Heart left ventricle (tissue), 16 donors: ENCODE measurements around the gene TLE1. TPM values are rescaled to one million over a fixed set of nuclear protein-coding genes. Genes with fewer than 3 reads are reported as not detected.

Experiments used
- ATAC-seq, 4 donors: fragments of 200-7000 bp; cut with Tn5 transposase; one replicate each; pipeline ENCODE4 v1.9.1; 2020 to 2022; ENCODE audit warnings: moderate library complexity in 4 of 4, mild to moderate bottlenecking in 3 of 4, moderate number of reproducible peaks in 1 of 4
- DNase-seq, 5 donors: peaks; one replicate each; pipeline ENCODE4 v3.0.0-alpha.2; 2020
- H3K27ac ChIP-seq, 12 donors: fragments of 200-600 bp; sonication (generic) in 4 of 12; one replicate each; pipeline versions ENCODE4 v1.5.0 to v1.8.0; 2016 to 2022; ENCODE audit warnings: mild to moderate bottlenecking in 2 of 12
- H3K27me3 ChIP-seq, 9 donors: fragments of 200-600 bp; sonication (generic) in 2 of 9; one replicate each; pipeline versions ENCODE4 v1.5.1 to v1.8.0; 2016 to 2022; ENCODE audit warnings: mild to moderate bottlenecking in 3 of 9
- H3K36me3 ChIP-seq, 9 donors: fragments of 200-600 bp; sonication (generic) in 2 of 9; one replicate each; pipeline versions ENCODE4 v1.5.0 to v1.8.0; 2018 to 2022; ENCODE audit warnings: mild to moderate bottlenecking in 2 of 9
- H3K4me1 ChIP-seq, 12 donors: fragments of 200-600 bp; sonication (generic) in 4 of 12; one replicate each; pipeline versions ENCODE4 v1.5.0 to v1.8.0; 2016 to 2022; ENCODE audit warnings: mild to moderate bottlenecking in 3 of 12
- H3K4me3 ChIP-seq, 12 donors: fragments of 200-600 bp; sonication (generic) in 4 of 12; one replicate each; pipeline versions ENCODE4 v1.5.0 to v1.8.0; 2017 to 2022; ENCODE audit warnings: mild to moderate bottlenecking in 9 of 12, moderate library complexity in 4 of 12
- H3K9me3 ChIP-seq, 12 donors: fragments of 200-600 bp; sonication (generic) in 4 of 12; one replicate each; pipeline versions ENCODE4 v1.5.0 to v1.8.0; 2016 to 2022; ENCODE audit warnings: mild to moderate bottlenecking in 1 of 12
- POLR2A ChIP-seq, 2 donors: fragments of 450-650 bp; IDR thresholded peaks; one replicate each; pipeline ENCODE4 v1.6.1; 2017; ENCODE audit warnings: antibody characterized with exemption in 2 of 2, mild to moderate bottlenecking in 2 of 2, moderate library complexity in 2 of 2
- WGBS, 4 donors: extraction: QIAGEN DNeasy Blood & Tissue Kit in 2 of 4; methylation state at CpG; one replicate each; pipeline versions ENCODE4 v1.1.5 to v1.1.7; 2013 to 2018; 5-methylcytosine and 5-hydroxymethylcytosine counted together
- intact Hi-C, 10 donors: fragments of 100-400 bp; cut with DNase I; formaldehyde crosslinking; loops; one replicate each; pipeline versions ENCODE4 v1.11.1 to v1.14.2; 2022
- polyA plus RNA-seq, 2 donors: library from polyadenylated mRNA; stranded (reverse); fragments of 200-250 nt; gene quantifications; one replicate each; pipeline ENCODE4 v1.2.3, GENCODE V29; 2013
- total RNA-seq, 9 donors: library from RNA; depleted of rRNA in 2 of 9; stranded (reverse); fragments of >200 nt in 2 of 9; fragmentation: NEBNext Ultra II Directional in 3 of 9; extraction: Animal tissue kit (Norgen Biotek cat#: 25700) in 3 of 9; gene quantifications; one replicate each; pipeline versions ENCODE4 v1.1.0 to v1.2.4, GENCODE V29; 2016 to 2023
- TF ChIP-seq, protein P1 (sequence below), 12 donors: fragments of 200-600 bp; sonication (generic) in 4 of 12; IDR thresholded peaks; one replicate each; pipeline versions ENCODE4 v1.5.0 to v1.8.0; 2018 to 2022; ENCODE audit warnings: antibody characterized with exemption in 12 of 12, mild to moderate bottlenecking in 5 of 12
- donor health status: ischemic (EF 13 %, LVEDD 7.1; RV severe dilation, severe dysfunction).
- donor health status: healthy with polysubstance abuse.
- donor health status: DM: no; HTN: yes; CAD: no.
- donor health status: DM: no; HTN: no; CAD: no.
- donor health status: ischemic (EF 25% LVEDD 6.9; RV normal size, moderate dysfunction).
- donor health status: ischemic (EF 25% LVEDD 5.7; RV mildly dilated, moderate dysfunction).
- donor health status: healthy.
- donor health status: DM: yes; HTN: yes; CAD: no.
- donor health status: ischemic (EF 35%, LVEDD 5.7; RV mildly dilated, moderate dysfunction).
- donor health status: nonischemic (EF 11% LVEDD 7.7; RV severe dilation, severe dysfunction).
- donor health status: DM: yes; HTN: yes; CAD: no.
- donor health status: PGD.
- donor health status: ischemic (EF 29% LVEDD 5.4; RV normal size, mild dysfunction).
- donor health status: nonischemic (EF 23%, LVEDD 6.1; RV moderate dilation, normal function).

Gene TLE1
- total and polyA plus RNA-seq, 11 donors: 6.2 to 25.4 (median 9.8) TPM

DNA sequence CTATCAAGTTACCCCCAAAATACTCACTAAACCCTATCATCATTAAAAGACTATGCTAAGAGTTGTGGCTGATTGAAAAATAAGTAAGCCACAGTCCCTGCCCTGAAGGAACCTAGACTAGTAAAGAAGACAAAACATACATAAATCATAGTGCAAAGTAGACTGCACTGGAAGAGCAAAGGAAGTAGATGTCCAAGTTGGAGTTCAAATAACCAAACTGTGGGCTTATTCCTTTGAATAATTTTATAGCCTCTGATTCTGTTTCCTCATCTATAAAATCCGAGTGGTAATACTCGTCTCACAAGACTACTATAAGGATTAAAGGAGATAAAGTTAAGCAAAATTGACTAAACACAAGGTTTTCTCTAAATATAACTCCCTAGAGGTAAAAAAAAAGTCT lies 140.4 kb downstream of the TLE1 start:
- no peaks in the 10 kb centered on the region for H3K36me3 ChIP-seq
- intact Hi-C loops: no loop called here
- no peak overlapping the region for H3K4me3 ChIP-seq
- ATAC-seq (no peak), DNase-seq (no peak)
- H3K4me1 ChIP-seq: peaks cover 0 to 20% (median 0%) of the 10 kb centered on the region in 12 donors
- no peak overlapping the region for H3K27ac ChIP-seq
- H3K27me3 ChIP-seq: no peaks in the 10 kb centered on the region
- TF ChIP-seq POLR2A (IDR thresholded peaks at IDR 0.05): no peak
- TF ChIP-seq, protein P1, sequence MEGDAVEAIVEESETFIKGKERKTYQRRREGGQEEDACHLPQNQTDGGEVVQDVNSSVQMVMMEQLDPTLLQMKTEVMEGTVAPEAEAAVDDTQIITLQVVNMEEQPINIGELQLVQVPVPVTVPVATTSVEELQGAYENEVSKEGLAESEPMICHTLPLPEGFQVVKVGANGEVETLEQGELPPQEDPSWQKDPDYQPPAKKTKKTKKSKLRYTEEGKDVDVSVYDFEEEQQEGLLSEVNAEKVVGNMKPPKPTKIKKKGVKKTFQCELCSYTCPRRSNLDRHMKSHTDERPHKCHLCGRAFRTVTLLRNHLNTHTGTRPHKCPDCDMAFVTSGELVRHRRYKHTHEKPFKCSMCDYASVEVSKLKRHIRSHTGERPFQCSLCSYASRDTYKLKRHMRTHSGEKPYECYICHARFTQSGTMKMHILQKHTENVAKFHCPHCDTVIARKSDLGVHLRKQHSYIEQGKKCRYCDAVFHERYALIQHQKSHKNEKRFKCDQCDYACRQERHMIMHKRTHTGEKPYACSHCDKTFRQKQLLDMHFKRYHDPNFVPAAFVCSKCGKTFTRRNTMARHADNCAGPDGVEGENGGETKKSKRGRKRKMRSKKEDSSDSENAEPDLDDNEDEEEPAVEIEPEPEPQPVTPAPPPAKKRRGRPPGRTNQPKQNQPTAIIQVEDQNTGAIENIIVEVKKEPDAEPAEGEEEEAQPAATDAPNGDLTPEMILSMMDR (IDR thresholded peaks at IDR 0.05): no peak
- 85 to 93% (median 91%) methylated on average over 2 of the region's 2 CpGs for WGBS, 4 donors
- no peaks in the 10 kb centered on the region for H3K9me3 ChIP-seq

DNA sequence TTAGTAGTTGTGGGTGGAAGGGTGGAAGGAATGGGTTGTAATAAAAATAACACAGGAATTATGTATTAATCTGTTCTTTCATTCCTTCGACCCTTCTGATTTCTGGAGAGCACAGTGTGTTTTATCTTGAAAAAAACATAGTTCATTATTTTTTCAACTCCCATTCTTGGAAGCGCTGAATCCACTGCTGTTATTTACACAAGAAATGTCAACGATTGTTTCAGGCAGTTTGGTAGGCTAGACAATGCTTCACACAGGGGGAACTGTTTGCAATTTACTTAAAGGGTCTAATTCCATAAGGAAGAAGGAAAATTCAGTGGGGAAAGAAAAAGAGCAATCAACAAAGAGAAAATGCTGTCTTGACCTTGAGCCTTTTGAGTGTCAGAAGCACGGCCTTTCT lies 142.9 kb downstream of the TLE1 start:
- intact Hi-C loops: no loop called here
- Histone ChIP-seq H3K4me3 (no peak overlapping the region), H3K4me1 (peaks cover 0 to 11% (median 0%) of the 10 kb centered on the region in 12 donors), H3K27me3 (no peaks in the 10 kb centered on the region), H3K36me3 (no peaks in the 10 kb centered on the region), H3K9me3 (no peaks in the 10 kb centered on the region), H3K27ac (no peak overlapping the region)
- ATAC-seq (no peak), DNase-seq (no peak)
- 54 to 65% (median 58%) methylated on average over 4 of the region's 4 CpGs for WGBS, 4 donors
- TF ChIP-seq, protein P1 (IDR thresholded peaks at IDR 0.05): no peak
- TF ChIP-seq POLR2A (IDR thresholded peaks at IDR 0.05): no peak

DNA sequence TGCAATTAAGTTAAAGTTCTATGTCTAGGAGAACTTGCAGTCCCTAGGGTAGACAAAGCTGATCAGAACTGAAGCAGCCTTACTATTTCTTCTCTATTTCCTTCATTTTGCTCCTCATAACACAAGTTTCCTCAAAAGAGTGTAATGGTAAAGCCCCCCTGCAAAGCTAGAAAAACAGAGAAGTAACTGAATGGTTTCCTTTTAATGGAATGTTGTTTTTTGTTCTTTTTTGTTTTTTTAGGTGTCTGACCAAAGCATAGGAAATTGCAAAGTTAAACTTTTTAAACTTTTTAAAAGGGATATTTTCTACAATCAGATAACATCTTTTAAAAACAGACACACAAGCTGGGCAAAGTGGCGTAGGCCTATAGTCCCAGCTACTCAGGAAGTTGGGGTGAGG lies 145.7 kb downstream of the TLE1 start:
- intact Hi-C loops: no loop called here
- 79 to 93% (median 84%) methylated on average over 1 of the region's 1 CpG for WGBS, 4 donors
- no peaks in the 10 kb centered on the region for H3K36me3 ChIP-seq
- no peak overlapping the region for H3K27ac ChIP-seq
- H3K4me1 ChIP-seq: peaks cover 0 to 11% (median 0%) of the 10 kb centered on the region in 12 donors
- H3K9me3 ChIP-seq: no peaks in the 10 kb centered on the region
- no peaks in the 10 kb centered on the region for H3K27me3 ChIP-seq
- DNase-seq: no peak
- H3K4me3 ChIP-seq: no peak overlapping the region
- no peak for ATAC-seq
- TF ChIP-seq POLR2A (IDR thresholded peaks at IDR 0.05): no peak
- TF ChIP-seq, protein P1 (IDR thresholded peaks at IDR 0.05): no peak

DNA sequence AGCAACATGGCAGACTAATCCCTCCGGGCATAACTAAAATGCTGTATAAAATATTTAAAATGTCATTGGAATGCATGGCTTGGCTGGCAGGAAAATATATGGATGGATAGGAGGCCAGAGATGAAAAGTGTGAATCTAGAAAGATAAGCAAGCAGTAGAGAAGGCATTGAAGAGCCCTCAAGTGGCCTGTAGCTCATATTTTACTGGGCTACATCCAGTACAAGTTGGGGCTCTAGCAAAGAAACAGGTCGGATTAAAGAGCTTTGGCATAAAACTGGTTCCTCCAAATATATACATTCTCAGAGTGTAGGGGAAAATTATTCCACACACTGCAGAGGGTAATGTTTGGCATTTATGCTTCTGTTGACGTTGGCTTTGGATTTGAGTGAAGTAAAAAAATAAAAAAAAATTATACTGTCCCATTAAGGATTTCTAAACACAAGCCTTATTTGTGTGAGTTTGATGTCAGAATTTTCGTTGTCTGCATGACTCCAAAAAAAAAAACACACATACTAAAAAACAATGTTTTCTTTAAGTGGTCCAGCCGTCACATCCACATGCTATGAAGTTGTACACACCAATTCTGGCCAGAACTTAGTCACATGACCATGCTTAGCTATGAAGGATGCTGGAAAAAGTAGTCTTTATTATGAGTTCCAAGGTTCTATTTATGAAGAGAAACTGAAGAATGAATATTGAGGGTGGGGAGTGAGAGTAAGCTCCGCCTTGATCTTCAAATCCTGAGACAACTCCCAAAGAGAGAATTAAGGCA lies 147.0 kb downstream of the TLE1 start:
- DNase-seq: no peak
- no peak overlapping the region for H3K27ac ChIP-seq
- no peak overlapping the region for H3K4me3 ChIP-seq
- H3K9me3 ChIP-seq: no peaks in the 10 kb centered on the region
- no peak for ATAC-seq
- intact Hi-C loops: no loop called here
- WGBS, 4 donors: 83 to 91% (median 89%) methylated on average over 6 of the region's 6 CpGs
- H3K36me3 ChIP-seq: no peaks in the 10 kb centered on the region
- no peaks in the 10 kb centered on the region for H3K27me3 ChIP-seq
- TF ChIP-seq, protein P1 (IDR thresholded peaks at IDR 0.05): no peak
- TF ChIP-seq POLR2A (IDR thresholded peaks at IDR 0.05): no peak
- H3K4me1 ChIP-seq: peaks cover 0 to 10% (median 0%) of the 10 kb centered on the region in 12 donors
